ENCODE measurements around the gene CNTN4. TPM values are rescaled to one million over a fixed set of nuclear protein-coding genes. Genes with fewer than 3 reads are reported as not detected.

Gene CNTN4
- total and polyA plus RNA-seq, 2 of the 8 experiments (the other 6 are each of a cell fraction or from before 2014, with no cell fraction given), result 0.41 to 2.2 TPM

DNA sequence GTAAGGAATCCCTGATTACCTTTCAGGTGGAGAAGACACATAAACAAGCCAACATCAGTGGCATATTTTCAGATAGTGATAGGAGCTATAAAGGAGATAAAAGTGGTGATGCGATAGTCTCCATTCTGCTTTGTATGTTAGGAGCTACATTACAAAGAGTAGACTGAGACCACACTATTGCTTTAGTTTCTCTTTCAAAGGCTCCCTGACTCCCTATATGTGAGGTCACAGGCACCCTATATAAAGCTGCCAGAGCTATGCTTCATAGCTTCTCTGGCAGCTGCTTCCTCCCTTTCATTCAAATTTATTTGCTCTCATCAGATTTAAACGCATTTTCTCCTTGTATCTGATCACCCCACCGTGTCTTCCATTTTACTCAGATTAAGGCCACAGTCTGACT lies 544.9 kb downstream of the CNTN4 start (continued):
- TF ChIP-seq CHD1 (IDR thresholded peaks at IDR 0.05; ENCODE audit: low read depth, low read length) (no peak), SP1 (IDR thresholded peaks at IDR 0.05; ENCODE audit: low read depth, low read length) (no peak), SIRT6 (IDR thresholded peaks at IDR 0.05; ENCODE audit: low read length) (no peak), CREB1 (IDR thresholded peaks at IDR 0.05) (no peak), EGR1 (IDR thresholded peaks at IDR 0.05; ENCODE audit: borderline replicate concordance, low read depth, low read length) (no peak)
